RWPE2 (cell line): ENCODE results near the gene IQCH.
A peak's percentile ranks its signal among the peaks of the same experiment; 100 is the strongest.

Source experiments
- ATAC-seq: fragments of 200-7000 bp; cut with Tn5 transposase; 3 replicates; pipeline ENCODE4 v1.9.1; 2021; ENCODE audit warnings: low read depth
- DNase-seq: peaks from one replicate; pipeline ENCODE4 v3.0.0-alpha.2; 2020; ENCODE audit warnings: low spot score
- H3K27ac ChIP-seq: fragments of 450-650 bp; 2 replicates; pipeline ENCODE4 v1.5.1; 2017; ENCODE audit warnings: mild to moderate bottlenecking; ENCODE audit not compliant: poor library complexity, severe bottlenecking
- H3K27me3 ChIP-seq: fragments of 250-450 bp; sonication (Bioruptor Pico); 2 replicates; pipeline ENCODE4 v1.5.1; 2021; ENCODE audit warnings: mild to moderate bottlenecking, moderate library complexity; ENCODE audit not compliant: insufficient read depth, poor library complexity, severe bottlenecking
- H3K36me3 ChIP-seq: fragments of 250-450 bp; sonication (Bioruptor Pico); 2 replicates; pipeline ENCODE4 v1.5.1; 2020; ENCODE audit warnings: low read depth, mild to moderate bottlenecking, moderate library complexity
- H3K4me1 ChIP-seq: fragments of 250-450 bp; sonication (Bioruptor Pico); 2 replicates; pipeline ENCODE4 v1.5.1; 2021; ENCODE audit warnings: mild to moderate bottlenecking, moderate library complexity; ENCODE audit not compliant: insufficient read depth, poor library complexity, severe bottlenecking
- H3K4me3 ChIP-seq: fragments of 250-450 bp; sonication (Bioruptor Pico); 2 replicates; pipeline ENCODE4 v1.5.1; 2021; ENCODE audit warnings: mild to moderate bottlenecking, moderate library complexity; ENCODE audit not compliant: severe bottlenecking
- H3K9me3 ChIP-seq: fragments of 250-450 bp; sonication (Bioruptor Pico); 2 replicates; pipeline ENCODE4 v1.5.1; 2021; ENCODE audit warnings: mild to moderate bottlenecking, moderate library complexity; ENCODE audit not compliant: severe bottlenecking
- CTCF ChIP-seq: fragments of 450-650 bp; IDR thresholded peaks from one replicate; pipeline ENCODE4 v1.5.1; 2017; ENCODE audit warnings: mild to moderate bottlenecking, moderate library complexity; ENCODE audit not compliant: poor library complexity, severe bottlenecking

The IQCH gene

GRCh38 chr15:67407786-67408185, 153.2 kb downstream of the IQCH start:
- ATAC-seq (no peak), DNase-seq (no peak)
- no peaks in the 10 kb centered on the region for H3K9me3 ChIP-seq
- H3K4me3 ChIP-seq, result no peak overlapping the region
- no peaks in the 10 kb centered on the region for H3K27me3 ChIP-seq
- TF ChIP-seq CTCF, result no peak
- H3K27ac ChIP-seq, result no peak overlapping the region
- H3K36me3 ChIP-seq, result no peaks in the 10 kb centered on the region
- H3K4me1 ChIP-seq, result no peaks in the 10 kb centered on the region

- no peak for DNase-seq
- Histone ChIP-seq H3K4me1 (peaks cover 6% of the 10 kb centered on the region), H3K36me3 (no peaks in the 10 kb centered on the region), H3K27me3 (no peaks in the 10 kb centered on the region), H3K27ac (no peak overlapping the region), H3K4me3 (no peak overlapping the region), H3K9me3 (no peaks in the 10 kb centered on the region)
- TF ChIP-seq CTCF, result no peak
- no peak for ATAC-seq
These were observed 154.6 kb downstream of the IQCH start for GRCh38 chr15:67409175-67409574.

- DNase-seq (no peak), ATAC-seq (no peak)
These were observed 156.9 kb downstream of the IQCH start for GRCh38 chr15:67411486-67411885.

GRCh38 chr15:67413770-67414390, 159.3 kb downstream of the IQCH start:
- Histone ChIP-seq H3K27ac (no peak overlapping the region), H3K9me3 (no peaks in the 10 kb centered on the region), H3K4me1 (peaks cover 7% of the 10 kb centered on the region), H3K36me3 (no peaks in the 10 kb centered on the region), H3K27me3 (no peaks in the 10 kb centered on the region), H3K4me3 (no peak overlapping the region)
- TF ChIP-seq CTCF, result no peak
- DNase-seq (no peak), ATAC-seq (peak; percentile 81)

More at GRCh38 chr15:67411486-67411885, 156.9 kb downstream of the IQCH start:
- peaks cover 7% of the 10 kb centered on the region for H3K4me1 ChIP-seq
- no peak overlapping the region for H3K4me3 ChIP-seq
- H3K27me3 ChIP-seq, result no peaks in the 10 kb centered on the region
- no peaks in the 10 kb centered on the region for H3K36me3 ChIP-seq
- no peaks in the 10 kb centered on the region for H3K9me3 ChIP-seq
- TF ChIP-seq CTCF, result no peak
- no peak overlapping the region for H3K27ac ChIP-seq

- Histone ChIP-seq H3K4me3 (no peak overlapping the region), H3K9me3 (no peaks in the 10 kb centered on the region), H3K36me3 (no peaks in the 10 kb centered on the region), H3K27ac (no peak overlapping the region), H3K27me3 (no peaks in the 10 kb centered on the region), H3K4me1 (peaks cover 7% of the 10 kb centered on the region)
- TF ChIP-seq CTCF, result no peak
- ATAC-seq (no peak), DNase-seq (no peak)
These were observed 160.6 kb downstream of the IQCH start for GRCh38 chr15:67415181-67415580.
